PC-9 (cell line): ENCODE measurements around the gene INTS11. TPM values are rescaled to one million over a fixed set of nuclear protein-coding genes. Genes with fewer than 3 reads are reported as not detected.

ENCODE experiments used
- BruUV-seq: library from RNA; stranded (reverse); fragments of 400-500 nt; replicated peaks from 2 replicates; lab custom pipeline; 2021; lab: Mats Ljungman, UMichigan
- CTCF ChIA-PET: fragments of 300-600 bp; sonication (Branson Sonifier 250); formaldehyde crosslinking; loops from one replicate; lab custom pipeline; 2022; ENCODE audit warnings: antibody characterized with exemption; lab: Charles Lee
- POLR2A ChIA-PET: fragments of 300-600 bp; sonication (Branson Sonifier 250); formaldehyde crosslinking; loops from one replicate; lab custom pipeline; 2022; ENCODE audit warnings: antibody characterized with exemption; ENCODE audit not compliant: unreplicated experiment; lab: Charles Lee
- DNase-seq, 2 experiments: peaks; one replicate each; pipeline versions ENCODE4 v3.0.0 to v3.0.0-alpha.2; 2015 to 2022; ENCODE audit warnings: mixed read lengths in 1 of 2
- H2AFZ ChIP-seq: fragments of 200-600 bp; sonication (generic); 2 replicates; pipeline ENCODE4 v1.8.1; 2017; ENCODE audit warnings: antibody characterized with exemption
- H3F3A ChIP-seq: fragments of 200-600 bp; sonication (generic); 2 replicates; pipeline ENCODE4 v1.8.1; 2017; ENCODE audit warnings: antibody characterized with exemption, mild to moderate bottlenecking, low read depth; ENCODE audit not compliant: insufficient read depth
- H3K27ac ChIP-seq: fragments of 200-600 bp; sonication (generic); 2 replicates; pipeline ENCODE4 v1.6.1; 2016; ENCODE audit warnings: mixed run types
- H3K27me3 ChIP-seq: fragments of 200-600 bp; sonication (generic); 2 replicates; pipeline ENCODE4 v1.6.1; 2016; ENCODE audit warnings: low read depth, mixed run types; ENCODE audit not compliant: insufficient read depth
- H3K36me3 ChIP-seq: fragments of 200-600 bp; sonication (generic); 2 replicates; pipeline ENCODE4 v1.6.1; 2016; ENCODE audit warnings: low read depth, mixed run types
- H3K4me1 ChIP-seq: fragments of 200-600 bp; sonication (generic); replicated peaks from 2 replicates; pipeline ENCODE4 v1.6.1; 2016; ENCODE audit warnings: mixed run types; ENCODE audit not compliant: insufficient read depth
- H3K4me2 ChIP-seq: fragments of 200-600 bp; sonication (generic); 2 replicates; pipeline ENCODE4 v1.6.1; 2017; ENCODE audit warnings: mixed run types
- H3K4me3 ChIP-seq: fragments of 200-600 bp; sonication (generic); 2 replicates; pipeline ENCODE4 v1.6.1; 2016; ENCODE audit warnings: mixed run types
- H3K79me2 ChIP-seq: fragments of 200-600 bp; sonication (generic); 2 replicates; pipeline ENCODE4 v1.6.1; 2017; ENCODE audit warnings: low read depth, mixed run types
- H3K9me2 ChIP-seq: fragments of 200-600 bp; sonication (generic); 2 replicates; pipeline ENCODE4 v1.8.1; 2017; ENCODE audit warnings: mild to moderate bottlenecking; ENCODE audit not compliant: insufficient read depth
- H3K9me3 ChIP-seq: fragments of 200-600 bp; sonication (generic); 2 replicates; pipeline ENCODE4 v1.8.1; 2016; ENCODE audit warnings: low read depth; ENCODE audit not compliant: insufficient read depth
- H4K20me1 ChIP-seq: fragments of 200-600 bp; sonication (generic); 2 replicates; pipeline ENCODE4 v1.8.1; 2017; ENCODE audit not compliant: insufficient read depth
- CTCF ChIP-seq: fragments of 200-600 bp; sonication (generic); conservative IDR thresholded peaks from 2 replicates; pipeline ENCODE4 v1.6.1; 2017; ENCODE audit warnings: mixed run types, antibody characterized with exemption, mild to moderate bottlenecking, moderate library complexity
- EZH2 ChIP-seq: fragments of 200-600 bp; sonication (generic); IDR thresholded peaks from 2 replicates; pipeline ENCODE4 v1.8.0; 2017; ENCODE audit warnings: antibody characterized with exemption, low read depth
- intact Hi-C: fragments of 100-400 bp; cut with micrococcal nuclease; formaldehyde crosslinking; loops from one replicate; pipeline ENCODE4 v1.10.0; 2022; ENCODE audit not compliant: unreplicated experiment
- total RNA-seq: library from RNA; stranded (reverse); gene quantifications from 2 replicates; pipeline ENCODE4 v1.2.3, GENCODE V29; 2021

Gene INTS11
- total RNA-seq, 1 experiment from 2014 or later = 130 TPM

GRCh38 chr1:1346501-1346890, 22.0 kb upstream of the INTS11 start:
- intact Hi-C loops = loop anchor here (5.0 to 10.0 kb wide), 2 partner anchors 74 to 88 kb away; partner anchors contain the start of genes UBE2J2 and VWA1
- H3K27ac ChIP-seq = peak overlapping the region; percentile 92
- no TSS peak for BruUV-seq
- H3K9me2 ChIP-seq = no peaks in the 10 kb centered on the region
- no peaks in the 10 kb centered on the region for H3K27me3 ChIP-seq
- H3K79me2 ChIP-seq = peaks cover 64% of the 10 kb centered on the region
- no peak overlapping the region for H2AFZ ChIP-seq
- peaks cover 53% of the 10 kb centered on the region for H3K4me1 ChIP-seq
- H3K9me3 ChIP-seq = no peaks in the 10 kb centered on the region
- peaks cover 61% of the 10 kb centered on the region for H3F3A ChIP-seq
- DNase-seq = no peak
- ChIA-PET CTCF (no interaction called here), POLR2A (no interaction called here)
- no peak for TF ChIP-seq EZH2
- TF ChIP-seq CTCF = no peak
- H3K4me2 ChIP-seq = peak overlapping the region; percentile 93
- peak overlapping the region; percentile 85 for H3K4me3 ChIP-seq
- H4K20me1 ChIP-seq = no peaks in the 10 kb centered on the region
- H3K36me3 ChIP-seq = peaks cover 7% of the 10 kb centered on the region; the same call in 1 of the 2 replicates

GRCh38 chr1:1345860-1346500, 21.5 kb upstream of the INTS11 start:
- Histone ChIP-seq H3K27ac (peak overlapping the region; percentile 92), H3K9me2 (no peaks in the 10 kb centered on the region), H3K36me3 (peaks cover 10% of the 10 kb centered on the region; the same call in 1 of the 2 replicates), H3K4me3 (peak overlapping the region; percentile 85), H3K4me2 (peak overlapping the region; percentile 93), H4K20me1 (no peaks in the 10 kb centered on the region), H3K79me2 (peaks cover 68% of the 10 kb centered on the region), H3F3A (peaks cover 65% of the 10 kb centered on the region), H3K4me1 (peaks cover 51% of the 10 kb centered on the region), H3K27me3 (no peaks in the 10 kb centered on the region), H2AFZ (no peak overlapping the region), H3K9me3 (no peaks in the 10 kb centered on the region)
- intact Hi-C loops = loop anchor here (2.0 to 10.0 kb wide), 4 partner anchors 15 to 89 kb away; partner anchors contain the start of genes TAS1R3, UBE2J2 and VWA1
- ChIA-PET CTCF (no interaction called here), POLR2A (no interaction called here)
- no peak for DNase-seq
- TSS peak; percentile 25 for BruUV-seq
- no peak for TF ChIP-seq CTCF
- TF ChIP-seq EZH2 = no peak

GRCh38 chr1:1345384-1345783, 20.9 kb upstream of the INTS11 start:
- Histone ChIP-seq H3K4me2 (peak overlapping the region; percentile 93), H4K20me1 (no peaks in the 10 kb centered on the region), H3K27me3 (no peaks in the 10 kb centered on the region), H2AFZ (no peak overlapping the region), H3K36me3 (peaks cover 10% of the 10 kb centered on the region; the same call in 1 of the 2 replicates), H3K4me1 (peaks cover 51% of the 10 kb centered on the region), H3K9me2 (no peaks in the 10 kb centered on the region), H3F3A (peaks cover 67% of the 10 kb centered on the region), H3K79me2 (peaks cover 73% of the 10 kb centered on the region), H3K4me3 (peak overlapping the region; percentile 85; the same call in 1 of the 2 replicates), H3K9me3 (no peaks in the 10 kb centered on the region), H3K27ac (peak overlapping the region; percentile 92)
- CTCF ChIA-PET = no interaction called here
- no peak for TF ChIP-seq CTCF
- no peak for TF ChIP-seq EZH2
- intact Hi-C loops = loop anchor here (2.0 to 10.0 kb wide), 4 partner anchors 15 to 89 kb away; partner anchors contain the start of genes TAS1R3, UBE2J2 and VWA1
- POLR2A ChIA-PET = no interaction called here
- no TSS peak for BruUV-seq
- DNase-seq = peak; percentile 59 to 71
